ENCODE measurements around the gene CEACAM4. TPM values are rescaled to one million over a fixed set of nuclear protein-coding genes. Genes with fewer than 3 reads are reported as not detected.

CEACAM4 gene
- total and polyA plus RNA-seq, 2 of the 8 experiments (the other 6 are each of a cell fraction or from before 2014, with no cell fraction given): not detected

GRCh38 chr19:41570179-41570578 is 56.7 kb downstream of the CEACAM4 start:
- Histone ChIP-seq H3K79me1 (ENCODE audit: low read depth, low read length) (no peaks in the 10 kb centered on the region), H3K18ac (ENCODE audit: extremely low read depth, low read length) (no peak overlapping the region), H4K8ac (ENCODE audit: extremely low read depth, insufficient read depth, low read length) (peak overlapping the region; percentile 39; the same call in 1 of the 2 replicates), H3K23me2 (ENCODE audit: low read depth, low read length) (no peaks in the 10 kb centered on the region), H3K14ac (ENCODE audit: insufficient read length) (no peak overlapping the region), H2BK12ac (ENCODE audit: low read depth, low read length) (no peak overlapping the region), H2BK120ac (replicated peaks; ENCODE audit: low read depth, low read length) (no peak overlapping the region), H3K4me1 (replicated peaks in 1 of 4; ENCODE audit: control insufficient read depth in 3 of 4, insufficient read depth in 4 of 4, low read length in 3 of 4) (no peaks in the 10 kb centered on the region; a peak in 2 of 7 replicates), H3K27me3 (replicated peaks in 1 of 4; ENCODE audit: control insufficient read depth in 3 of 4, extremely low read depth in 1 of 4, insufficient read depth in 3 of 4, low read length in 3 of 4) (peaks cover 0 to 18% (median 9%) of the 10 kb centered on the region in 4 experiments; a peak in 3 of 7 replicates), H3K79me2 (ENCODE audit: control insufficient read depth in 1 of 2, insufficient read depth in 2 of 2, low read length in 2 of 2) (no peaks in the 10 kb centered on the region), H3K4me3 (ENCODE audit: extremely low read depth in 1 of 4, insufficient read depth in 2 of 4, low read depth in 3 of 4, low read length in 4 of 4) (no peak overlapping the region), H3K27ac (ENCODE audit: low read depth, low read length) (no peak overlapping the region), H3K9ac (replicated peaks in 1 of 4; ENCODE audit: extremely low read depth in 1 of 4, low read depth in 3 of 4, low read length in 3 of 4) (no peak overlapping the region), H4K5ac (ENCODE audit: insufficient read length, low read depth, low read length) (no peak overlapping the region), H2AK5ac (ENCODE audit: low read depth, low read length) (no peak overlapping the region), H3K9me3 (ENCODE audit: insufficient read depth in 2 of 2, low read depth in 1 of 2, low read length in 1 of 2) (peaks cover 11 to 13% of the 10 kb centered on the region in 2 experiments; a peak in 2 of 4 replicates), H3K36me3 (ENCODE audit: control insufficient read depth in 2 of 4, insufficient read depth in 4 of 4, low read length in 3 of 4) (no peaks in the 10 kb centered on the region), H2AFZ (ENCODE audit: low read length) (no peak overlapping the region), H3K4ac (replicated peaks; ENCODE audit: insufficient read length, low read depth, low read length) (no peak overlapping the region), H3K23ac (ENCODE audit: insufficient read length) (no peak overlapping the region), H2BK5ac (ENCODE audit: low read depth, low read length) (no peak overlapping the region), H3K56ac (replicated peaks; ENCODE audit: insufficient read length, low read depth, low read length) (no peak overlapping the region), H2BK20ac (ENCODE audit: low read length) (no peak overlapping the region), H4K91ac (replicated peaks; ENCODE audit: insufficient read length, low read length) (no peak overlapping the region), H4K20me1 (replicated peaks in 1 of 2; ENCODE audit: control insufficient read depth in 1 of 2, insufficient read depth in 2 of 2, low read length in 2 of 2) (no peaks in the 10 kb centered on the region), H3K4me2 (ENCODE audit: insufficient read depth in 1 of 2, low read depth in 2 of 2, low read length in 2 of 2) (no peak overlapping the region), H2BK15ac (ENCODE audit: low read length) (no peak overlapping the region)
- CTCF ChIA-PET (ENCODE audit: partially characterized antibody): interaction anchor here (0.6 to 18.5 kb wide), 23 partner anchors 8 to 229 kb away, joined by 3 to 364 read pairs (median 5); partner anchors contain the start of genes B3GNT8, DMAC2 and ERICH4
- POLR2A ChIA-PET (ENCODE audit: partially characterized antibody): no interaction called here
- WGBS, 2 experiments (ENCODE audit: extremely low coverage in 1 of 2, insufficient coverage in 1 of 2, insufficient read length in 1 of 2, insufficient replicate concordance in 2 of 2, low coverage in 1 of 2, low lambda C conversion rate in 2 of 2, missing lambda C conversion rate in 1 of 2): 73% methylated on average over 3 of the region's 3 CpGs; no CpG with 5 or more reads in 1 of the 2 experiments
- DNase-seq (ENCODE audit: low read depth in 1 of 2, low spot score in 2 of 2) (no peak), FAIRE-seq (no peak)
- TF ChIP-seq CTCF (IDR thresholded peaks at IDR 0.05; ENCODE audit: control extremely low read depth in 1 of 3, insufficient read depth in 1 of 3, low read depth in 1 of 3, low read length in 3 of 3): peak in 2 of 3 experiments; percentile 16 to 33; a peak in 2 of 4 replicates
- TF ChIP-seq TBP (IDR thresholded peaks at IDR 0.05; ENCODE audit: low read depth, low read length): no peak
